Smooth muscle cell of the umbilical artery (primary cell): Measurements from ENCODE around the gene CUL3. TPM values are rescaled to one million over a fixed set of nuclear protein-coding genes. Genes with fewer than 3 reads are reported as not detected.

Source experiments
- total RNA-seq: library from RNA; depleted of rRNA; stranded (reverse); fragments of >200 nt; gene quantifications from 2 replicates; pipeline ENCODE4 v1.2.3, GENCODE V29; 2014

The CUL3 gene
- total RNA-seq: 65.6 and 86.2 TPM in 2 replicates

DNA sequence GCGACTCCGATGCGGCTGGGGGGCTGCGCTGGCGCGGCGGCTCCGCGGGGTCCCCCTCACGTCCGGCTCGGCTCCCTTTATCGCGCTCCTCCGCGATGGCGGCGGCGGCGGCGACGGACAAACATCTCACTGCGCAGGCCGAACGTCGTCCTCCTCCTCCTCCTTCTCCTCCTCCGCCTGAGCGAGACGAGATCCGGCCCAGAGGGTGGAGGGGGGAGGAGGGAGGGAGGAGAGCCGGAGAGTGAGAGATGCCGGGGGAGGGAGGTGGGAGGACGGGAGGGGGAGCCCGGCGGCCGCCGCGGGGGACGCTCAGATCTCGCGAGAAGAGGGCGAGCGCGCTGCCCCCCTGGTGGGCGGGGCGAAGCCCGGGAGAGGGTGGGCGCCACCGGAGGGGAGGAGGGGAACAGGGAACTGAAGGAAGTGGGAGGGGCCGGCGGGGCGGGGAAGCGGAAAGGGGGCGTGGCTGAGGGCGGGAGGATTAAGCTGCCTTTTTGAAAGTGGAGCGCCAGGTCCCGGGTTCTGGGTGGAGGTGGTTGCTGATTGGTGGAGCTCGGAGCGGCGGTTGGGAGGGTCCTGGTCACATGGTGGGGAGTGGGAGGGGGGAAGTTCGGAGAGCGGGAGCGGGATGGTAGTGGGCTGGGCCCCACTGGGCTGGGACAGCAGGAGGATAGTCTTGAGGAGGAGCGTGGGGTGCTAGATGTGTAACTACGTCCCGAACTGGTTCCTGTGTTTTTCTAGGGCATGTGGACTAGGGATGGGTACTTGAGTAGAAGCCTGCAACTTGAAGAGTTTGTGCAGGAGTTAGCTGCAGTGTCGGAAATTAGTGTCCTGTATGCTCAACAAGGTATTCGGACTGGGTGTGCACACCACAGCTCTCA lies at the start of gene CUL3:
Gene CUL3 (minus strand): TSS at position 153 of the 878 bp plus-strand sequence. CDS start 354 bp downstream, outside the sequence.

Other genes starting within 250 kb of the CUL3 start
- 0.09 and 0.30 TPM in 2 replicates for gene FAM124B, start 183.3 kb downstream of the CUL3 start, total RNA-seq
- not detected in 2 replicates for gene CCDC195, start 131.0 kb upstream of the CUL3 start, total RNA-seq